GM10248 (cell line): Measurements from ENCODE around the gene CYTH4.

Experiments used
- CTCF ChIA-PET: fragments of 300-600 bp; sonication (Branson Sonifier 250); formaldehyde crosslinking; extraction: SDS; loops from one replicate; lab custom pipeline; 2021; ENCODE audit warnings: antibody characterized with exemption; lab: Yijun Ruan, JAX
- POLR2A ChIA-PET: fragments of 350-650 bp; sonication (Branson Sonifier 250); formaldehyde crosslinking; extraction: SDS; loops from one replicate; lab custom pipeline; 2020; ENCODE audit warnings: antibody characterized with exemption; lab: Yijun Ruan, JAX
- DNase-seq: peaks from one replicate; pipeline ENCODE4 v3.0.0; 2012; ENCODE audit errors: extremely low spot score
- TF ChIP-seq, protein P1 (sequence below): IDR thresholded peaks from 2 replicates; pipeline ENCODE4 v1.5.1; 2012; ENCODE audit warnings: mild to moderate bottlenecking, low read depth; ENCODE audit errors: extremely low read depth, missing control alignments, control extremely low read depth

The CYTH4 gene

GRCh38 chr22:37273846-37274225, 8.5 kb upstream of the CYTH4 start:
- no peak for DNase-seq
- TF ChIP-seq, protein P1, sequence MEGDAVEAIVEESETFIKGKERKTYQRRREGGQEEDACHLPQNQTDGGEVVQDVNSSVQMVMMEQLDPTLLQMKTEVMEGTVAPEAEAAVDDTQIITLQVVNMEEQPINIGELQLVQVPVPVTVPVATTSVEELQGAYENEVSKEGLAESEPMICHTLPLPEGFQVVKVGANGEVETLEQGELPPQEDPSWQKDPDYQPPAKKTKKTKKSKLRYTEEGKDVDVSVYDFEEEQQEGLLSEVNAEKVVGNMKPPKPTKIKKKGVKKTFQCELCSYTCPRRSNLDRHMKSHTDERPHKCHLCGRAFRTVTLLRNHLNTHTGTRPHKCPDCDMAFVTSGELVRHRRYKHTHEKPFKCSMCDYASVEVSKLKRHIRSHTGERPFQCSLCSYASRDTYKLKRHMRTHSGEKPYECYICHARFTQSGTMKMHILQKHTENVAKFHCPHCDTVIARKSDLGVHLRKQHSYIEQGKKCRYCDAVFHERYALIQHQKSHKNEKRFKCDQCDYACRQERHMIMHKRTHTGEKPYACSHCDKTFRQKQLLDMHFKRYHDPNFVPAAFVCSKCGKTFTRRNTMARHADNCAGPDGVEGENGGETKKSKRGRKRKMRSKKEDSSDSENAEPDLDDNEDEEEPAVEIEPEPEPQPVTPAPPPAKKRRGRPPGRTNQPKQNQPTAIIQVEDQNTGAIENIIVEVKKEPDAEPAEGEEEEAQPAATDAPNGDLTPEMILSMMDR, result no peak
- POLR2A ChIA-PET, result no interaction called here
- CTCF ChIA-PET, result interaction anchor here (0.9 to 5.8 kb wide), 4 partner anchors 9 to 225 kb away, joined by 3 to 55 read pairs (median 4); no protein-coding TSS in a partner anchor

GRCh38 chr22:37274380-37274862, 7.9 kb upstream of the CYTH4 start:
- ChIA-PET CTCF (interaction anchor here (1.2 to 5.8 kb wide), 3 partner anchors 10 to 31 kb away, joined by 3 to 55 read pairs (median 4); no protein-coding TSS in a partner anchor), POLR2A (no interaction called here)
- TF ChIP-seq, protein P1, result no peak
- DNase-seq, result peak; percentile 77

- DNase-seq, result no peak
- ChIA-PET CTCF (interaction anchor here (1.0 to 1.2 kb wide), 4 partner anchors 13 to 419 kb away, joined by 3 to 4 read pairs (median 3); partner anchors contain the start of gene RAC2), POLR2A (no interaction called here)
- TF ChIP-seq, protein P1, result no peak
Measured at GRCh38 chr22:37275134-37275533, 7.2 kb upstream of the CYTH4 start.

DNA sequence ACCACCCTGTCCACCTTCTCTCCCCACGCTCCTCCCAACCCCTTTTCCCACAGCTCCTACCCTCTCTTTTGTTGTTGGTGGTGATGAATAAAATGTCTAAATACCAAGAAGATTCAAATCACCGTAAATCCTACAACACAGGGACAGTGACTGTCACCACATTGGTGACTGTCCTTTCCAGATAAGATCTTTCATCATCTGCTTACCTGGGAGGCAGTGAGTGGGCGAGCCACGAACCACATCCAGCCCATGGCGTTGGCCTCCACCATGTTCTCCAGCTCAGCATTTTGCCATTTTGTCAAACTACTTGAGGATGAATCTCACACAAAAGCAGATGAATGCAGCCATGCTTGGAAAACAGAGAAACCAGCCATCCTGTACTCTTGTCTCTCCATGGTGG, 6.7 kb upstream of the CYTH4 start:
- POLR2A ChIA-PET, result no interaction called here
- no peak for DNase-seq
- TF ChIP-seq, protein P1, result no peak
- CTCF ChIA-PET, result interaction anchor here (1.0 to 1.2 kb wide), 5 partner anchors 13 to 420 kb away, joined by 3 to 4 read pairs (median 3); partner anchors contain the start of gene RAC2

DNA sequence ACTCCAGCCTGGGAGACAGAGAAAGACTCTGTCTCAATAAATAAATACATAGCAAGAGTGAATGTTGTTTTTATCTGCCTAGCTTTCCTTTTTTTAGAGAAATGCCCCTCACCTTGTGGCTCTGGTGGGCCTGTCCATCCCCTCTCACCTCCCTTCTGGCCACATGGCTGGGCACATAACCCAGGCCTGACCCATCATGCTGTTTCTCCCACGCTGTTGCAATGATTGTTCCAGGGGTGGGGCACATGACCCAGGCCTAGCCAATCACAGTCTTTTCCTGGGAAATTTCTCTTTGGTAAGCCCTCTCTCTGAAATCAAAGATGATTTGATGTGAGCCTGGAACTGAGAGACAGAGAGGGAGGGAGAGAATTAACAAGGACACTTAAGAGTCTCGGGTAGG, 5.5 kb upstream of the CYTH4 start:
- TF ChIP-seq, protein P1, result no peak
- ChIA-PET POLR2A (no interaction called here), CTCF (interaction anchor here (1.2 to 2.2 kb wide), 2 partner anchors 17 to 77 kb away, joined by 4 to 9 read pairs; no protein-coding TSS in a partner anchor)
- DNase-seq, result no peak

DNA sequence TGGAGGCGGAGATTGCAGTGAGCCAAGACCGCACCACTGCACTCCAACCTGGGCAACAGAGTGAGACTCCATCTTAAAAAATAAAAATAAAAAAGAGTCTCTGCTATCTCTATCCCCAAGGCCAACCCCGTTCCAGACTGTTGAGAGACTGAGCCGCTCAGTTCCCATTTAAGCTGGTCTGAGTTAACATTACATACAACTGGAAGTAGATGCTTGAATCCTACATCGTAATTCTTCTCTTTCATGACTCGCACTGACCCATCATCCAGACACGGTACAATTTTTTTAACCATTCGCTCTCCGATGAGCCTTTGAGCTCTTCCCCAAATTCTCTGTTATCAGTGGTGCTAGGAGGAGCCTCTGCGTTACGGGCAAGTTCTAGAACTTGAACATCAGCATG, 4.9 kb upstream of the CYTH4 start:
- DNase-seq, result no peak
- ChIA-PET POLR2A (no interaction called here), CTCF (interaction anchor here (0.9 to 2.2 kb wide), 2 partner anchors 9 to 17 kb away, joined by 5 to 9 read pairs; no protein-coding TSS in a partner anchor)
- TF ChIP-seq, protein P1, result no peak

- TF ChIP-seq, protein P1, result no peak
- ChIA-PET POLR2A (no interaction called here), CTCF (interaction anchor here (1.5 to 2.4 kb wide), 5 partner anchors 12 to 27 kb away, joined by 3 to 9 read pairs (median 6); no protein-coding TSS in a partner anchor)
- DNase-seq, result no peak
Measured at GRCh38 chr22:37278261-37278660, 4.0 kb upstream of the CYTH4 start.
